K562 (cell line): Measurements from ENCODE around the gene RABL6. TPM values are rescaled to one million over a fixed set of nuclear protein-coding genes. Genes with fewer than 3 reads are reported as not detected.

Source experiments
- ATAC-seq: fragments of 200-7000 bp; cut with Tn5 transposase; 3 replicates; pipeline ENCODE4 v1.9.1; 2020; ENCODE audit warnings: moderate library complexity
- BruUV-seq: library from RNA; stranded (reverse); fragments of 400-500 nt; replicated peaks from 2 replicates; lab custom pipeline; 2021; lab: Mats Ljungman, UMichigan
- CTCF ChIA-PET: fragments of 300-600 bp; formaldehyde crosslinking; extraction: SDS; loops from one replicate; lab custom pipeline; 2021; ENCODE audit warnings: low intra/inter-chr PET ratio; lab: Yijun Ruan, JAX
- POLR2A ChIA-PET: fragments of 300-600, 350-650 bp; sonication (Branson Sonifier 250); formaldehyde crosslinking; extraction: SDS; loops from one replicate; lab custom pipeline; 2021; ENCODE audit warnings: antibody characterized with exemption, inconsistent platforms; lab: Yijun Ruan, JAX
- DNase-seq, 4 experiments: peaks; one replicate each; pipeline versions ENCODE4 v3.0.0 to v3.0.0-alpha.2; 2011 to 2018; ENCODE audit warnings: low spot score in 3 of 4, mixed read lengths in 3 of 4; ENCODE audit errors: extremely low read depth in 1 of 4
- FAIRE-seq: peaks from 2 replicates; lab custom pipeline; 2011; peaks lifted over from hg19 to GRCh38; lab: Jason Lieb, UNC
- H2AFZ ChIP-seq: 2 replicates; pipeline ENCODE4 v1.6.0; 2011; ENCODE audit warnings: low read depth, low read length, control low read depth, inconsistent platforms
- H3K27ac ChIP-seq: fragments of 200-600 bp; 3 replicates; pipeline ENCODE4 v1.8.0; 2011; ENCODE audit warnings: low read depth, mild to moderate bottlenecking, control low read depth, inconsistent platforms, low read length, moderate library complexity, mixed read lengths; ENCODE audit errors: extremely low read depth
- H3K27me3 ChIP-seq, 2 experiments: fragments of 300-600 bp in 1 of 2; 2 replicates in 1 of 2; 3 replicates in 1 of 2; pipeline versions ENCODE4 v1.6.0 to v1.8.0; 2011; ENCODE audit warnings: inconsistent platforms in 2 of 2, low read length in 2 of 2, mild to moderate bottlenecking in 1 of 2, mixed read lengths in 1 of 2, moderate library complexity in 1 of 2; ENCODE audit not compliant: control insufficient read depth in 2 of 2, insufficient read depth in 2 of 2
- H3K36me3 ChIP-seq: fragments of 300-600 bp; 3 replicates; pipeline ENCODE4 v1.8.0; 2011; ENCODE audit warnings: mild to moderate bottlenecking, low read length, inconsistent platforms; ENCODE audit not compliant: control insufficient read depth, insufficient read depth
- H3K4me1 ChIP-seq, 2 experiments: fragments of 200-600 bp in 1 of 2; replicated peaks in 1 of 2; 2 replicates in 1 of 2; 3 replicates in 1 of 2; pipeline versions ENCODE4 v1.5.1 to v1.8.0; 2011; ENCODE audit warnings: inconsistent platforms in 2 of 2, low read length in 2 of 2, mild to moderate bottlenecking in 1 of 2, mixed read lengths in 1 of 2, moderate library complexity in 1 of 2; ENCODE audit not compliant: control insufficient read depth in 2 of 2, insufficient read depth in 2 of 2
- H3K4me2 ChIP-seq: 2 replicates; pipeline ENCODE4 v1.6.1; 2011; ENCODE audit warnings: low read length, control low read depth, inconsistent platforms, mixed read lengths; ENCODE audit not compliant: insufficient read depth
- H3K4me3 ChIP-seq: fragments of 200-600 bp; sonication (generic), shearing (Covaris generic); 2 replicates; pipeline ENCODE4 v1.5.1; 2016; ENCODE audit warnings: control low read depth, inconsistent platforms
- H3K79me2 ChIP-seq: fragments of 200-600 bp; 3 replicates; pipeline ENCODE4 v1.8.0; 2011; ENCODE audit warnings: low read length, inconsistent platforms; ENCODE audit not compliant: control insufficient read depth, insufficient read depth
- H3K9ac ChIP-seq, 2 experiments: 2 replicates each; pipeline versions ENCODE4 v1.6.0 to v1.6.1; 2011; ENCODE audit warnings: low read depth in 2 of 2, low read length in 2 of 2, control low read depth in 1 of 2, inconsistent platforms in 1 of 2, mild to moderate bottlenecking in 1 of 2, mixed read lengths in 1 of 2; ENCODE audit not compliant: insufficient read depth in 1 of 2
- H3K9me1 ChIP-seq: one replicate; pipeline ENCODE4 v1.6.0; 2011; ENCODE audit warnings: inconsistent platforms, mild to moderate bottlenecking, low read length, moderate library complexity; ENCODE audit not compliant: control insufficient read depth, insufficient read depth
- H3K9me3 ChIP-seq: replicated peaks from 2 replicates; pipeline ENCODE4 v1.5.1; 2011; ENCODE audit warnings: low read depth, low read length, inconsistent platforms; ENCODE audit not compliant: control insufficient read depth, insufficient read depth
- H4K20me1 ChIP-seq: replicated peaks from 2 replicates; pipeline ENCODE4 v1.6.1; 2011; ENCODE audit warnings: low read length, inconsistent platforms, mixed read lengths; ENCODE audit not compliant: control insufficient read depth, insufficient read depth
- CTCFL ChIP-seq: IDR thresholded peaks from 2 replicates; pipeline ENCODE4 v1.6.1; 2011; ENCODE audit warnings: borderline replicate concordance, low read depth, mild to moderate bottlenecking, moderate library complexity, low read length; ENCODE audit not compliant: insufficient read depth, poor library complexity, severe bottlenecking
- FOXA3 ChIP-seq, 2 experiments: fragments of 450-650 bp in 1 of 2; sonication (generic) in 1 of 2; formaldehyde crosslinking; IDR thresholded peaks in 1 of 2; conservative IDR thresholded peaks in 1 of 2; 2 replicates each; pipeline versions ENCODE4 v1.4.0 to v1.8.0; 2020 to 2022; ENCODE audit warnings: mild to moderate bottlenecking in 2 of 2, missing genetic modification reagents in 1 of 2
- HDAC2 ChIP-seq: fragments of 450-650 bp; IDR thresholded peaks from 2 replicates; pipeline ENCODE4 v1.6.1; 2016; ENCODE audit warnings: mild to moderate bottlenecking
- HNRNPUL1 ChIP-seq: fragments of 200-400 bp; formaldehyde crosslinking; IDR thresholded peaks from 2 replicates; pipeline ENCODE4 v1.6.1; 2017; ENCODE audit warnings: low read length
- KLF16 ChIP-seq: IDR thresholded peaks from 2 replicates; pipeline ENCODE4 v1.6.1; 2016; ENCODE audit warnings: antibody characterized with exemption
- NCOA1 ChIP-seq: fragments of 450-650 bp; IDR thresholded peaks from 2 replicates; pipeline ENCODE4 v1.6.1; 2016; ENCODE audit warnings: low read depth
- NFIC ChIP-seq: fragments of 450-650 bp; IDR thresholded peaks from 2 replicates; pipeline ENCODE4 v1.6.1; 2017; ENCODE audit warnings: mild to moderate bottlenecking, inconsistent platforms
- PML ChIP-seq: IDR thresholded peaks from 2 replicates; pipeline ENCODE4 v1.6.1; 2012; ENCODE audit warnings: low read length, inconsistent platforms
- POLR2G ChIP-seq: fragments of 200-400 bp; formaldehyde crosslinking; IDR thresholded peaks from 2 replicates; pipeline ENCODE4 v1.6.1; 2017; ENCODE audit warnings: low read depth, mild to moderate bottlenecking, antibody characterized with exemption, low read length, moderate library complexity
- PURB ChIP-seq: sonication (generic); formaldehyde crosslinking; IDR thresholded peaks from 2 replicates; pipeline ENCODE4 v1.9.0; 2021; ENCODE audit warnings: low read depth, mild to moderate bottlenecking, missing genetic modification reagents
- RBFOX2 ChIP-seq: fragments of 200-400 bp; formaldehyde crosslinking; IDR thresholded peaks from 2 replicates; pipeline ENCODE4 v1.6.1; 2017; ENCODE audit warnings: low read depth, mild to moderate bottlenecking, low read length, moderate library complexity
- RBM22 ChIP-seq: fragments of 200-400 bp; formaldehyde crosslinking; IDR thresholded peaks from 2 replicates; pipeline ENCODE4 v1.6.1; 2018; ENCODE audit warnings: low read length, low read depth; ENCODE audit not compliant: poor library complexity, severe bottlenecking
- SRF ChIP-seq, 2 experiments: fragments of 250-450, 450-650 bp in 1 of 2; sonication (Bioruptor Pico) in 1 of 2; sonication (generic) in 1 of 2; formaldehyde crosslinking; IDR thresholded peaks; 2 replicates each; pipeline versions ENCODE4 v1.5.0 to v1.5.1; 2020 to 2022; ENCODE audit warnings: mild to moderate bottlenecking in 1 of 2, missing genetic modification reagents in 1 of 2
- TBL1XR1 ChIP-seq, 2 experiments: IDR thresholded peaks; 2 replicates each; pipeline ENCODE4 v1.6.1; 2012; ENCODE audit warnings: improper control_type of control experiment in 2 of 2, low read length in 2 of 2, mild to moderate bottlenecking in 1 of 2
- WGBS: fragments of 100-300 bp; shearing (Covaris generic); methylation state at CpG from one replicate; pipeline ENCODE4 v1.1.6; 2016; ENCODE audit warnings: low coverage, mixed read lengths; ENCODE audit not compliant: insufficient coverage; ENCODE audit errors: missing lambda C conversion rate; 5-methylcytosine and 5-hydroxymethylcytosine counted together
- in situ Hi-C: fragments of 300-500 bp; cut with MboI; formaldehyde crosslinking; loops from 4 replicates; pipeline ENCODE4 v1.15.0; 2018; ENCODE audit warnings: inconsistent platforms, mixed read lengths
- intact Hi-C: fragments of 100-400 bp; cut with micrococcal nuclease; formaldehyde crosslinking; loops from 2 replicates; pipeline ENCODE4 v1.14.2; 2022
- polyA plus RNA-seq, 8 experiments: library from polyadenylated mRNA; depleted of rRNA in 4 of 8; stranded (reverse) in 5 of 8; unstranded in 3 of 8; fragments of >200 nt; fragmentation: Nextera tagmentation in 2 of 8; fragmentation: Illumina TruSeq in 1 of 8; extraction: Ambion mirVana in 2 of 8; extraction: Trizol in 1 of 8; gene quantifications; 2 replicates each; pipeline versions ENCODE4 v1.2.1 to v1.2.3, GENCODE V29; 2011 to 2014; ENCODE audit warnings: inconsistent platforms in 1 of 8, missing spikeins in 1 of 8
- total RNA-seq, 7 experiments: library from RNA; depleted of rRNA in 6 of 7; stranded (reverse); fragments of >200 nt in 6 of 7; fragmentation: Illumina TruSeq in 2 of 7; extraction: Trizol in 2 of 7; gene quantifications; 2 replicates each; pipeline versions ENCODE4 v1.2.1 to v1.2.3, GENCODE V29; 2011 to 2021; ENCODE audit warnings: low replicate concordance in 1 of 7

Gene RABL6
- total and polyA plus RNA-seq, 9 of the 15 experiments (the other 6 are each of a cell fraction or from before 2014, with no cell fraction given): 5.6 to 181 (median 84.5) TPM

DNA sequence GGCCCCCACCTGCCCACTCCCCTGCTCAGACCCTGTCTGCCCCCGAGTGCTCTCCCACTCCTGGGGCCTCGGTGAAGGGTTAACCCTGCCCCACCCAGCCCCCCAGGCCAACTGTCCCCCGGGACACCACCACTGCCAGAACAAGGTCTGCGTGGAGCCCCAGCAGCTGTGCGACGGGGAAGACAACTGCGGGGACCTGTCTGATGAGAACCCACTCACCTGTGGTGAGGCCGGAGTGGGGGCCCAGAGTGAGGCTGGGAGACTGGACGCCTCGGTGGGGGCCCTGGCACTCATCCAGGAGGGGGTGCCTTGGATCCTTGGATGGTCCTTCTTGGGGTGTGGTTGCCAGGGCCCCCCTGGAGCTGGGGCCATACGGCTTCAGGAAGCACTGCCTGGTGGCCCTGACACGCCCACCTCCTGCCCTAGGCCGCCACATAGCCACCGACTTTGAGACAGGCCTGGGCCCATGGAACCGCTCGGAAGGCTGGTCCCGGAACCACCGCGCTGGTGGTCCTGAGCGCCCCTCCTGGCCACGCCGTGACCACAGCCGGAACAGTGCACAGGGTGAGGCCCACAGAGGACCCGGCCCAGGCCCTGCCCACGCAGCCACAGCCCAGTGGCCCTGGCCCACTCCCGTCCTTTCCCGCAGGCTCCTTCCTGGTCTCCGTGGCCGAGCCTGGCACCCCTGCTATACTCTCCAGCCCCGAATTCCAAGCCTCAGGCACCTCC is 46.5 kb downstream of the RABL6 start (continued):
- TF ChIP-seq CTCFL (no peak), NCOA1 (no peak), NFIC (peak; percentile 41)

- no peak overlapping the region for H2AFZ ChIP-seq
- H3K27ac ChIP-seq: no peak overlapping the region
- H3K79me2 ChIP-seq: peaks cover 11% of the 10 kb centered on the region
- intact Hi-C loops (no loop called here), in situ Hi-C loops (no loop called here)
- H3K36me3 ChIP-seq: peaks cover 38% of the 10 kb centered on the region; the same call in 1 of the 3 replicates
- ChIA-PET POLR2A (no interaction called here), CTCF (no interaction called here)
- no peak overlapping the region; a peak in 1 of 4 replicates for H3K9ac ChIP-seq
- H4K20me1 ChIP-seq: 0 out of 2 replicates have a peak, but pooled peaks cover 7% of the 10 kb centered on the region
- TF ChIP-seq POLR2G (peak; percentile 45), RBM22 (peak; percentile 30), PML (no peak), TBL1XR1 (IDR thresholded peaks at IDR 0.05; ENCODE audit: low read length in 2 of 2) (no peak), KLF16 (no peak), HNRNPUL1 (no peak), SRF (CRISPR knock-in tag; IDR thresholded peaks at IDR 0.05) (no peak), RBFOX2 (peak; percentile 52; the same call in 1 of the 2 replicates), HDAC2 (no peak), FOXA3 (CRISPR knock-in tag; conservative IDR thresholded peaks at IDR 0.05 in 1 of 2, IDR thresholded peaks at IDR 0.05 in 1 of 2) (no peak), PURB (CRISPR knock-in tag) (no peak)
- 84% methylated on average over 12 of the region's 23 CpGs for WGBS
- BruUV-seq: no TSS peak
- DNase-seq (no peak), ATAC-seq (no peak), FAIRE-seq (no peak)
- no peak overlapping the region for H3K4me3 ChIP-seq
- H3K4me1 ChIP-seq: peaks cover 6 to 98% of the 10 kb centered on the region in 2 experiments; a peak in 4 of 5 replicates
- H3K9me1 ChIP-seq: no peaks in the 10 kb centered on the region
- H3K9me3 ChIP-seq: no peaks in the 10 kb centered on the region
- no peak overlapping the region for H3K4me2 ChIP-seq
- H3K27me3 ChIP-seq: no peaks in the 10 kb centered on the region
Observed at GRCh38 chr9:136854842-136855460, 47.2 kb downstream of the RABL6 start.
